A549 (cell line): ENCODE measurements around the gene H2AZ1. TPM values are rescaled to one million over a fixed set of nuclear protein-coding genes. Genes with fewer than 3 reads are reported as not detected.
"Not testable (repeated sequence)": the region's sequence is repeated elsewhere in the genome, so short reads cannot be mapped to it uniquely, and the experiment has no call there.

Experiments
- ATAC-seq, 2 experiments: fragments of 200-7000 bp in 1 of 2; fragments of >200 bp in 1 of 2; cut with Nextera tagmentation in 1 of 2; cut with Tn5 transposase in 1 of 2; 3 replicates each; pipeline versions ENCODE4 v1.8.0 to v1.9.1; 2018 to 2020; ENCODE audit warnings: mild to moderate bottlenecking in 1 of 2, moderate library complexity in 1 of 2
- CTCF ChIA-PET: fragments of 300-600 bp; sonication (Branson Sonifier 250); formaldehyde crosslinking; extraction: SDS; loops from one replicate; lab custom pipeline; 2021; ENCODE audit warnings: antibody characterized with exemption, inconsistent platforms; lab: Yijun Ruan, JAX
- POLR2A ChIA-PET: fragments of 350-600 bp; formaldehyde crosslinking; extraction: SDS; loops from one replicate; lab custom pipeline; 2021; ENCODE audit warnings: antibody characterized with exemption, inconsistent platforms; lab: Yijun Ruan, JAX
- DNase-seq, 2 experiments: peaks; one replicate each; pipeline versions ENCODE4 v3.0.0 to v3.0.0-alpha.2; 2011 to 2016; ENCODE audit warnings: low read depth in 1 of 2, low spot score in 1 of 2
- FAIRE-seq: peaks from 2 replicates; lab custom pipeline; 2011; peaks lifted over from hg19 to GRCh38; lab: Jason Lieb, UNC
- H3K27ac ChIP-seq, 2 experiments: fragments of >200 bp; sonication (Bioruptor Twin); formaldehyde crosslinking; 3 replicates each; pipeline ENCODE4 v1.5.1; 2016 to 2017
- H3K4me1 ChIP-seq: fragments of >200 bp; sonication (Bioruptor Twin); formaldehyde crosslinking; 3 replicates; pipeline ENCODE4 v1.6.1; 2016
- H3K4me2 ChIP-seq: fragments of >200 bp; sonication (Bioruptor Twin); formaldehyde crosslinking; 3 replicates; pipeline ENCODE4 v1.6.1; 2016
- H3K4me3 ChIP-seq: fragments of >200 bp; sonication (Bioruptor Twin); formaldehyde crosslinking; 3 replicates; pipeline ENCODE4 v1.5.1; 2016
- H3K9me3 ChIP-seq: fragments of >200 bp; sonication (Bioruptor Twin); formaldehyde crosslinking; 3 replicates; pipeline ENCODE4 v1.6.1; 2016
- EHF ChIP-seq: fragments of 250-450 bp; sonication (Bioruptor Pico); IDR thresholded peaks from 2 replicates; pipeline ENCODE4 v1.5.0; 2020; ENCODE audit warnings: mild to moderate bottlenecking
- EHMT2 ChIP-seq: fragments of 200-600 bp; sonication (generic); IDR thresholded peaks from 2 replicates; pipeline ENCODE4 v1.6.1; 2016; ENCODE audit warnings: antibody characterized with exemption, low read depth, mild to moderate bottlenecking, moderate library complexity
- FOSB ChIP-seq: fragments of 250-450 bp; sonication (Bioruptor Pico); IDR thresholded peaks from 2 replicates; pipeline ENCODE4 v1.5.0; 2020; ENCODE audit warnings: mild to moderate bottlenecking, moderate library complexity
- HOXA7 ChIP-seq: fragments of 250-450 bp; sonication (Bioruptor Pico); IDR thresholded peaks from 2 replicates; pipeline ENCODE4 v1.5.0; 2020; ENCODE audit warnings: mild to moderate bottlenecking, moderate library complexity
- JUNB ChIP-seq: fragments of >200 bp; sonication (Bioruptor Twin); formaldehyde crosslinking; IDR thresholded peaks from 2 replicates; pipeline ENCODE4 v1.6.1; 2016
- MAFK ChIP-seq: fragments of 450-650 bp; IDR thresholded peaks from 2 replicates; pipeline ENCODE4 v1.6.1; 2014; ENCODE audit not compliant: partially characterized antibody
- NPAS2 ChIP-seq: fragments of 250-450 bp; sonication (Bioruptor Pico); IDR thresholded peaks from 2 replicates; pipeline ENCODE4 v1.8.0; 2022; ENCODE audit warnings: mild to moderate bottlenecking, moderate library complexity, borderline replicate concordance
- NR3C1 ChIP-seq: fragments of >200 bp; sonication (Bioruptor Twin); formaldehyde crosslinking; IDR thresholded peaks from 3 replicates; pipeline ENCODE4 v1.6.1; 2017
- PHF8 ChIP-seq: fragments of 200-600 bp; sonication (generic); IDR thresholded peaks from 2 replicates; pipeline ENCODE4 v1.6.1; 2016; ENCODE audit warnings: low read depth, mild to moderate bottlenecking, antibody characterized with exemption, moderate library complexity, borderline replicate concordance
- RARB ChIP-seq: fragments of 250-450 bp; sonication (Bioruptor Pico); IDR thresholded peaks from 2 replicates; pipeline ENCODE4 v1.8.0; 2021; ENCODE audit warnings: mild to moderate bottlenecking, moderate library complexity
- RCOR1 ChIP-seq: fragments of 150-350 bp; IDR thresholded peaks from 2 replicates; pipeline ENCODE4 v1.6.1; 2014; ENCODE audit warnings: antibody characterized with exemption, low read length, low read depth
- RFX5 ChIP-seq: fragments of 450-650 bp; IDR thresholded peaks from 2 replicates; pipeline ENCODE4 v1.7.1; 2014; ENCODE audit warnings: antibody characterized with exemption, mild to moderate bottlenecking, moderate library complexity
- SMC3 ChIP-seq: fragments of >200 bp; sonication (Bioruptor Twin); formaldehyde crosslinking; IDR thresholded peaks from 3 replicates; pipeline ENCODE4 v1.6.1; 2018; ENCODE audit warnings: inconsistent platforms
- TFCP2L1 ChIP-seq: fragments of 250-450 bp; sonication (Bioruptor Pico); IDR thresholded peaks from 2 replicates; pipeline ENCODE4 v1.5.0; 2021; ENCODE audit warnings: mild to moderate bottlenecking
- ZSCAN20 ChIP-seq: fragments of 250-450 bp; sonication (Bioruptor Pico); IDR thresholded peaks from 2 replicates; pipeline ENCODE4 v1.8.0; 2022; ENCODE audit warnings: mild to moderate bottlenecking, moderate library complexity
- WGBS: methylation state at CpG from one replicate; pipeline ENCODE4 v1.1.6; 2017; ENCODE audit errors: missing lambda C conversion rate; 5-methylcytosine and 5-hydroxymethylcytosine counted together
- polyA plus RNA-seq, 4 experiments: library from polyadenylated mRNA; depleted of rRNA in 3 of 4; stranded (reverse); fragments of >200 nt; fragmentation: RNase III in 1 of 4; extraction: RNeasy Plus Mini Kit Qiagen cat#74134 plus additional on column Dnase treatment in 1 of 4; gene quantifications; 2 replicates in 3 of 4; 3 replicates in 1 of 4; pipeline ENCODE4 v1.2.3, GENCODE V29; 2011 to 2017
- TF ChIP-seq, protein P1 (sequence below): IDR thresholded peaks from 2 replicates; pipeline ENCODE4 v1.6.1; 2012
- TF ChIP-seq, protein P2 (sequence below): IDR thresholded peaks from 2 replicates; pipeline ENCODE4 v1.6.1; 2012
- TF ChIP-seq, protein P3 (sequence below): fragments of >200 bp; sonication (Bioruptor Twin); formaldehyde crosslinking; IDR thresholded peaks from 3 replicates; pipeline ENCODE4 v1.6.1; 2016
- TF ChIP-seq, protein P4 (sequence below): fragments of >200 bp; sonication (Bioruptor Twin); formaldehyde crosslinking; IDR thresholded peaks from 3 replicates; pipeline ENCODE4 v1.5.1; 2016
- TF ChIP-seq, protein P5 (sequence below): fragments of 250-450 bp; sonication (Bioruptor Pico); IDR thresholded peaks from 2 replicates; pipeline ENCODE4 v1.5.0; 2020; ENCODE audit warnings: low read depth, mild to moderate bottlenecking, moderate library complexity
- TF ChIP-seq, protein P6 (sequence below): fragments of 150-350 bp; IDR thresholded peaks from 2 replicates; pipeline ENCODE4 v1.6.1; 2014; ENCODE audit warnings: low read depth, mild to moderate bottlenecking, low read length

Gene H2AZ1
- polyA plus RNA-seq, 2 of the 4 experiments (the other 2 are of a cell fraction), result 646 to 913 TPM

DNA sequence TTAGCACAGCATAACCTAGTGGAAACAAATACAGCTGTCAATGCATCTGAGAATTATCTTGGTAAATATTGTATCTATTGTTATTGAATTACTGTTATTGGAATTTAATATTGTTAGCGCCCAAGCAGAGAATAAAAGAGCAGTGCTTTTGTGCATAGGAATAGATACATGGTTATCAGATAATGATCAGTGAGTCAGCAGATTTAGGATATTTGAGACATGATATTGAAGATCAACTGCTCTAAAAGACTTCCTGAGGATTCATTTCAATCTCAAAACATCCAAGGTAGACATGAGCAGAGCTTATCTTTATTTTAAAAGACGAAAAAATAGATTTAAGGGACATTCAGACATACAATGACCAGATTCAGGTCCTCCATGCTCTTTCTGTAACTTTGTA is 10.6 kb upstream of the H2AZ1 start:
- 0 out of 3 replicates have a peak, but pooled peaks cover 3% of the 10 kb centered on the region for H3K4me1 ChIP-seq
- TF ChIP-seq MAFK (peak; percentile 26), FOSB (CRISPR knock-in tag) (no peak), TFCP2L1 (CRISPR knock-in tag) (no peak)
- TF ChIP-seq, protein P1, sequence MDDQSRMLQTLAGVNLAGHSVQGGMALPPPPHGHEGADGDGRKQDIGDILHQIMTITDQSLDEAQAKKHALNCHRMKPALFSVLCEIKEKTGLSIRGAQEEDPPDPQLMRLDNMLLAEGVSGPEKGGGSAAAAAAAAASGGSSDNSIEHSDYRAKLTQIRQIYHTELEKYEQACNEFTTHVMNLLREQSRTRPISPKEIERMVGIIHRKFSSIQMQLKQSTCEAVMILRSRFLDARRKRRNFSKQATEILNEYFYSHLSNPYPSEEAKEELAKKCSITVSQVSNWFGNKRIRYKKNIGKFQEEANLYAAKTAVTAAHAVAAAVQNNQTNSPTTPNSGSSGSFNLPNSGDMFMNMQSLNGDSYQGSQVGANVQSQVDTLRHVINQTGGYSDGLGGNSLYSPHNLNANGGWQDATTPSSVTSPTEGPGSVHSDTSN, result no peak
- H3K4me2 ChIP-seq, result no peak overlapping the region
- ChIA-PET CTCF (interaction anchor here (0.8 kb wide), 1 partner anchor 11 kb away, joined by 3 read pairs; no protein-coding TSS in a partner anchor), POLR2A (interaction anchor here (1.0 kb wide), 1 partner anchor 10 kb away, joined by 5 read pairs; no protein-coding TSS in a partner anchor)
- DNase-seq (no peak), ATAC-seq (no peak), FAIRE-seq (no peak)
- no peak overlapping the region for H3K27ac ChIP-seq
- no peak overlapping the region for H3K4me3 ChIP-seq
- H3K9me3 ChIP-seq, result no peaks in the 10 kb centered on the region
- 53% methylated on average over 2 of the region's 2 CpGs for WGBS

DNA sequence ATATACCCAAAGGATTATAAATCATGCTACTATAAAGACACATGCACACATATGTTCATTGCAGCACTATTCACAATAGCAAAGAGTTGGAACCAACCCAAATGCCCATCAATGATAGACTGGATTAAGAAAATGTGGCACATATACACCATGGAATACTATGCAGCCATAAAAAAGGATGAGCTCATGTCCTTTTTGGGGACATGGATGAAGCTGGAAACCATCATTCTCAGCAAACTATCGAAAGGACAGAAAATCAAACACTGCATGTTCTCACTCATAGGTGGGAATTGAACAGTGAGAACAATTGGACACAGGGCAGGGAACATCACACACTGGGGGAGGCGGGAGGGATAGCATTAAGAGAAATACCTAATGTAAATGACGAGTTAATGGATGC is 8.1 kb upstream of the H2AZ1 start:
- H3K9me3 ChIP-seq, FAIRE-seq, CTCF ChIA-PET, DNase-seq, H3K27ac ChIP-seq, H3K4me3 ChIP-seq, POLR2A ChIA-PET, H3K4me2 ChIP-seq, H3K4me1 ChIP-seq, ATAC-seq: not testable (repeated sequence)
- 36% methylated on average over 3 of the region's 3 CpGs for WGBS

DNA sequence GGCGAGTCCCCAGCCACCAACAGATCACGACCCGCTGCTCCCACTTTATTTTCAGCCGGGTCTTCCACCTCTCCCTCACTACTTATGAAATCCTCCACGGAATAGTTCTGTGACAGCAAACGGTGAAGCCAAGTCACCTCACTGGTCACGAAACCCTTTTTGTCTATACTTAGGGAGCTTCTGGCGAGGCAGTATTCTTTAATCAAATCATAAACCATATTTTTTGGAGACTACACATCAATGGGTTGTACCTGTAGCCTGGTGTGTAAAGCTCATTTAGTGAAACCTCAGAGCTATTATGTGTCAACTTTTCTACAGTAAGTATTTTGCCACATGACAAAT is 809 bp upstream of the H2AZ1 start:
- ChIA-PET CTCF (interaction anchor here (0.6 to 1.0 kb wide), 2 partner anchors 12 to 47 kb away, joined by 3 to 5 read pairs; no protein-coding TSS in a partner anchor), POLR2A (interaction anchor here (0.5 to 1.4 kb wide), 13 partner anchors 10 to 1398 kb away, joined by 3 to 11 read pairs (median 3); partner anchors contain the start of gene LAMTOR3)
- Histone ChIP-seq H3K4me2 (peak overlapping the region; percentile 88), H3K9me3 (no peaks in the 10 kb centered on the region), H3K4me3 (peak overlapping the region; percentile 97), H3K4me1 (peaks cover 17% of the 10 kb centered on the region), H3K27ac (peak overlapping the region; percentile 90 to 94)
- DNase-seq, result no peak
- WGBS, result 2% methylated on average over 8 of the region's 8 CpGs
- no peak for ATAC-seq
- TF ChIP-seq, protein P2, sequence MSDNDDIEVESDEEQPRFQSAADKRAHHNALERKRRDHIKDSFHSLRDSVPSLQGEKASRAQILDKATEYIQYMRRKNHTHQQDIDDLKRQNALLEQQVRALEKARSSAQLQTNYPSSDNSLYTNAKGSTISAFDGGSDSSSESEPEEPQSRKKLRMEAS, result no peak
- no peak for TF ChIP-seq RFX5
- TF ChIP-seq EHF (CRISPR knock-in tag), result no peak
- no peak for TF ChIP-seq SMC3
- no peak for TF ChIP-seq RARB (CRISPR knock-in tag)
- TF ChIP-seq, protein P3, sequence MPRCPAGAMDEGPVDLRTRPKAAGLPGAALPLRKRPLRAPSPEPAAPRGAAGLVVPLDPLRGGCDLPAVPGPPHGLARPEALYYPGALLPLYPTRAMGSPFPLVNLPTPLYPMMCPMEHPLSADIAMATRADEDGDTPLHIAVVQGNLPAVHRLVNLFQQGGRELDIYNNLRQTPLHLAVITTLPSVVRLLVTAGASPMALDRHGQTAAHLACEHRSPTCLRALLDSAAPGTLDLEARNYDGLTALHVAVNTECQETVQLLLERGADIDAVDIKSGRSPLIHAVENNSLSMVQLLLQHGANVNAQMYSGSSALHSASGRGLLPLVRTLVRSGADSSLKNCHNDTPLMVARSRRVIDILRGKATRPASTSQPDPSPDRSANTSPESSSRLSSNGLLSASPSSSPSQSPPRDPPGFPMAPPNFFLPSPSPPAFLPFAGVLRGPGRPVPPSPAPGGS, result no peak
- TF ChIP-seq RCOR1, result no peak
- no peak for TF ChIP-seq ZSCAN20
- TF ChIP-seq NR3C1, result no peak
- TF ChIP-seq EHMT2, result no peak
- TF ChIP-seq, protein P4, sequence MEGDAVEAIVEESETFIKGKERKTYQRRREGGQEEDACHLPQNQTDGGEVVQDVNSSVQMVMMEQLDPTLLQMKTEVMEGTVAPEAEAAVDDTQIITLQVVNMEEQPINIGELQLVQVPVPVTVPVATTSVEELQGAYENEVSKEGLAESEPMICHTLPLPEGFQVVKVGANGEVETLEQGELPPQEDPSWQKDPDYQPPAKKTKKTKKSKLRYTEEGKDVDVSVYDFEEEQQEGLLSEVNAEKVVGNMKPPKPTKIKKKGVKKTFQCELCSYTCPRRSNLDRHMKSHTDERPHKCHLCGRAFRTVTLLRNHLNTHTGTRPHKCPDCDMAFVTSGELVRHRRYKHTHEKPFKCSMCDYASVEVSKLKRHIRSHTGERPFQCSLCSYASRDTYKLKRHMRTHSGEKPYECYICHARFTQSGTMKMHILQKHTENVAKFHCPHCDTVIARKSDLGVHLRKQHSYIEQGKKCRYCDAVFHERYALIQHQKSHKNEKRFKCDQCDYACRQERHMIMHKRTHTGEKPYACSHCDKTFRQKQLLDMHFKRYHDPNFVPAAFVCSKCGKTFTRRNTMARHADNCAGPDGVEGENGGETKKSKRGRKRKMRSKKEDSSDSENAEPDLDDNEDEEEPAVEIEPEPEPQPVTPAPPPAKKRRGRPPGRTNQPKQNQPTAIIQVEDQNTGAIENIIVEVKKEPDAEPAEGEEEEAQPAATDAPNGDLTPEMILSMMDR, result no peak
- no peak for TF ChIP-seq NPAS2
- TF ChIP-seq PHF8, result no peak
- TF ChIP-seq, protein P5, sequence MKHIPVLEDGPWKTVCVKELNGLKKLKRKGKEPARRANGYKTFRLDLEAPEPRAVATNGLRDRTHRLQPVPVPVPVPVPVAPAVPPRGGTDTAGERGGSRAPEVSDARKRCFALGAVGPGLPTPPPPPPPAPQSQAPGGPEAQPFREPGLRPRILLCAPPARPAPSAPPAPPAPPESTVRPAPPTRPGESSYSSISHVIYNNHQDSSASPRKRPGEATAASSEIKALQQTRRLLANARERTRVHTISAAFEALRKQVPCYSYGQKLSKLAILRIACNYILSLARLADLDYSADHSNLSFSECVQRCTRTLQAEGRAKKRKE (CRISPR knock-in tag), result no peak
- no peak for TF ChIP-seq FOSB (CRISPR knock-in tag)
- TF ChIP-seq JUNB, result no peak
- no peak for TF ChIP-seq HOXA7 (CRISPR knock-in tag)
- TF ChIP-seq, protein P6, sequence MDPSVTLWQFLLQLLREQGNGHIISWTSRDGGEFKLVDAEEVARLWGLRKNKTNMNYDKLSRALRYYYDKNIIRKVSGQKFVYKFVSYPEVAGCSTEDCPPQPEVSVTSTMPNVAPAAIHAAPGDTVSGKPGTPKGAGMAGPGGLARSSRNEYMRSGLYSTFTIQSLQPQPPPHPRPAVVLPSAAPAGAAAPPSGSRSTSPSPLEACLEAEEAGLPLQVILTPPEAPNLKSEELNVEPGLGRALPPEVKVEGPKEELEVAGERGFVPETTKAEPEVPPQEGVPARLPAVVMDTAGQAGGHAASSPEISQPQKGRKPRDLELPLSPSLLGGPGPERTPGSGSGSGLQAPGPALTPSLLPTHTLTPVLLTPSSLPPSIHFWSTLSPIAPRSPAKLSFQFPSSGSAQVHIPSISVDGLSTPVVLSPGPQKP, result no peak
- no peak for FAIRE-seq
